ENCODE measurements around the gene UIMC1.

DNA sequence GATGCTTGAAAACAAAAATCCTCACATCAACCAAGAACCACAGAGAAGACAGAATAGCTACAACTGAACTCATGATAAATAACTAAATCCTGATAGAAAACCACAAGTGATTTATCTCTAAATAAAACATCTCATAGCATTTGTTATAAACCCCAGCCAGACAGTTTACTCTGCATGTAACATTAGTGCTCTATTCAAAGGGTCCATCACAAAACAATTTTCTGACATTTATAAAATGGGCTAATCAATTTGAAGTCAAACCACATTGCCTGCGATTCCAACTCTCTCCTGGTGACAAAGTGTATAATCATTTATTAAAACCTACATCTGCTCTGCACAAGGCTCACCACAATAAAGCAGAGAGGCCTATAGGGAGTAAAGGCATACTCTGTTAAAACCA, 49.8 kb downstream of the UIMC1 start:
- TF ChIP-seq, protein P1, sequence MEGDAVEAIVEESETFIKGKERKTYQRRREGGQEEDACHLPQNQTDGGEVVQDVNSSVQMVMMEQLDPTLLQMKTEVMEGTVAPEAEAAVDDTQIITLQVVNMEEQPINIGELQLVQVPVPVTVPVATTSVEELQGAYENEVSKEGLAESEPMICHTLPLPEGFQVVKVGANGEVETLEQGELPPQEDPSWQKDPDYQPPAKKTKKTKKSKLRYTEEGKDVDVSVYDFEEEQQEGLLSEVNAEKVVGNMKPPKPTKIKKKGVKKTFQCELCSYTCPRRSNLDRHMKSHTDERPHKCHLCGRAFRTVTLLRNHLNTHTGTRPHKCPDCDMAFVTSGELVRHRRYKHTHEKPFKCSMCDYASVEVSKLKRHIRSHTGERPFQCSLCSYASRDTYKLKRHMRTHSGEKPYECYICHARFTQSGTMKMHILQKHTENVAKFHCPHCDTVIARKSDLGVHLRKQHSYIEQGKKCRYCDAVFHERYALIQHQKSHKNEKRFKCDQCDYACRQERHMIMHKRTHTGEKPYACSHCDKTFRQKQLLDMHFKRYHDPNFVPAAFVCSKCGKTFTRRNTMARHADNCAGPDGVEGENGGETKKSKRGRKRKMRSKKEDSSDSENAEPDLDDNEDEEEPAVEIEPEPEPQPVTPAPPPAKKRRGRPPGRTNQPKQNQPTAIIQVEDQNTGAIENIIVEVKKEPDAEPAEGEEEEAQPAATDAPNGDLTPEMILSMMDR (IDR thresholded peaks at IDR 0.05), result no peak
- no peak for TF ChIP-seq EP300 (IDR thresholded peaks at IDR 0.05)
- TF ChIP-seq POLR2A (IDR thresholded peaks at IDR 0.05; ENCODE audit: low read depth), result no peak
- no peak for TF ChIP-seq POLR2AphosphoS5 (IDR thresholded peaks at IDR 0.05)

Data from esophagus muscularis mucosa (tissue), 4 donors.